Epithelial cell of umbilical artery (primary cell): ENCODE measurements around the gene CEP95. TPM values are rescaled to one million over a fixed set of nuclear protein-coding genes. Genes with fewer than 3 reads are reported as not detected.

Experiments used
- total RNA-seq: library from RNA; depleted of rRNA; stranded (reverse); fragments of >200 nt; gene quantifications from 2 replicates; pipeline ENCODE4 v1.2.3, GENCODE V29; 2014

CEP95 gene, protein sequence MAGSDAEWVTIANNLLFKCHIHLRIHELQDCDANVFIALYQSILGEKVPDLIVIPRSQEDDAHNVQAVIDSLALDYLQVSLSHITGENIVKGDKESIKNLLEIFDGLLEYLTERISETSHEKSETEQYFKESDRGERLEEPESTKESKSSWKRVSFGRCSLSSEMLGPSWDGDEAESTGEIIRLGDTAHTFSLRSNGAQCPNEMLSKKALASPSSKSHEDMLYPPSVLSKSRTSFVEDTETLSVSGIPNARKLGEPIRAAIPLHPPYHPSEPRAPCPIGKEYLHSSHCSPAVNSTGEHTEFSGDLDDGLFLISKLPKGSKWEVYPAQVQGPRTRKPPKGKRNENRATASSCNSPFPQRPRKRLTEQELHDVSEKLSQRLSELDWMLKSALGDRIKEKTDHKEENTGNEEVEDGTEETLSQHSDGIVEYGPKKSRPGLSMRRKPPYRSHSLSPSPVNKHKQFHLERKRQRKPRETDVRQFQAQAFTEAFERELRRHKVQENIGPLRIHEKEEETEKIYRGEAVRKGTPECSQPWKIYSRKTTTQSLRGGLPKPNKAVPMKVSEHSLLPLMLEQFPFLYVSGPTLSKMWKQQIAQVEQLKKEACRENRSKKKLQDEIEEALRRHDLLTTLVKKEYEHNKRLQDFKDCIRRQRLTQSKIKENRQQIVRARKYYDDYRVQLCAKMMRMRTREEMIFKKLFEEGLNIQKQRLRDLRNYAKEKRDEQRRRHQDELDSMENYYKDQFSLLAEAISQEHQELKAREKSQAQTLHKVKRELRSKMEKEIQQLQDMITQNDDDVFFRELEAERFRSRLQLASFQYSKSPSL
- total RNA-seq = 16.6 and 19.5 TPM in 2 replicates

DNA sequence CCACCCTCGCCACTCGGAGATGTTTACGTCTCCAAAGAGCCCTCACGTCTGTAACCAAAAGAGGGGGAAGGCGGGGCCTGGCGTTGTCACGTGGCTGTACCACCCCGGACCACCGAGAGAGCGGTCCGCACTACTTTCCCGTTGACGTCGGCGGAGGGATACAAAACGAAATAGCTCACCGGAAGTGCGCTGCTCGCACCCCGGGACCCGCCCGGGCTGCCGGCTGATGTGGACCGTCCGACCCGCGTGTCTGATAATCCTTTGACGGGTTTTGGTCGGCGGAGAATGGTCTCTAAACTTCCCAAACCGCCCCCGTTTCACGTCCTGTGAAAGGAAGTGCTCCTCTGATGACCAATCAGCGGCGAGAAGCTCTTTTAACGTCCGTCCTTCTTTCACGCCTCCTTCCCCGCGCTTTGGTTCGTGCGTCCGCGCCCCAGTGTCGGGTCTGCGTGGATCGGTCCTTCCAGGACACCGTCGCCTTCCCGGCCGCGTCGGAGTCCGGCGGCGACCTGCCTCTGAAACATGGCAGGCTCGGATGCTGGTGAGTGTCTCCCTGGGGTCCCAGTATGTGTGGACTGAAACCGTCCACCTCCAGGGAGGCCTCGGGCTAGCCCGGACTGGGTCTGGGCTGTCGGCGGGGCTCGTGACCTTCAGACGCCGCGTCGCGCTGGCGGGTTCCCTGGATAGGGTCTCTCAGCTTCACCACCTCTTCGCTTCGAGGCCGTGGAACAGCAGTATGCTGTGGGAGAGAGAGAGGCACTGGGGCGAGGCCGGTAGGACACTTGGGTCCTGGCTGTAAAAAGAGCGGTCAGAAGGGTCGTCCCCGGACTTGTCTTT lies at the start of gene CEP95:
TSS of gene CEP95 (plus strand) at position 402 of the 837 bp plus-strand sequence. CDS start at position 523, 121 bp downstream.

DNA sequence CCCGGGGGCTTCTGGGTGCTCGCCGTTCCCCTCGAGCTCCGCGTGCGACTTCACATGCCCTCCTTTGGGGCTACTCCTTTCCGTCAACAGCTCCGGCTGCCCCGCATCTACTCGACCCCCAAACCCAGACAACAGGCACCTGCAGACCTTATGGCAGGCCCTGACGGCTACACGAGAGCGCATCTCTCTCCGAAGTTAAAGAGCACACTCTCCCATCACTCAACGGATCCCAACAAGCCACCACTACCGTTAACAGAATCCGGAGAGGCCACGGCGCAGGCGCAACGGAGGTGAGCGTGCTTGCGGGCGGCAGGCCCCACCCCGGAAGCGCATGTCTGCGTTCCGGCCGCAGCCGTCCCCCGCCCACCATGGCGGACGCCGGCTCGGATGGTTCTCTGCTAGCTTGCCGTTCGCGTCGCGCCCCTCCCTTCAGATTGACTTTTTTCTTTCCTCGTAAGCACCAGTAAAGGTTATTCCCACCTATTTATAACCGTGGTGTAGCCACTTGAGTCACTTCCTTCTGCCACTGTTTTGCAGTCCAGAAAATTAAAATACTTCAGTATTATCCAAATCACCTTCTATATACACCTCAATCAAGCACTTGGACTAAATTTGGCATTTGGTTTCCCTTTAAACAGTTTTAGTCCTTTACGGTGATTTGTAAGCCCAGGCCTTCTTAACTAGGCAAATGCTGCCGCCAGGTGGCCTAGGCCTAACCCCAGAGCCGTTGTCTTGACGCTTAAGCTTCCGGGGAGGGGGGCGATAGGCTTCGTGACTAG lies 9.8 kb upstream of the CEP95 start, which contains the start of gene POLG2:
TSS of gene POLG2 (minus strand) at position 269 of the 779 bp plus-strand sequence. CDS start at position 183, 86 bp downstream.

DNA sequence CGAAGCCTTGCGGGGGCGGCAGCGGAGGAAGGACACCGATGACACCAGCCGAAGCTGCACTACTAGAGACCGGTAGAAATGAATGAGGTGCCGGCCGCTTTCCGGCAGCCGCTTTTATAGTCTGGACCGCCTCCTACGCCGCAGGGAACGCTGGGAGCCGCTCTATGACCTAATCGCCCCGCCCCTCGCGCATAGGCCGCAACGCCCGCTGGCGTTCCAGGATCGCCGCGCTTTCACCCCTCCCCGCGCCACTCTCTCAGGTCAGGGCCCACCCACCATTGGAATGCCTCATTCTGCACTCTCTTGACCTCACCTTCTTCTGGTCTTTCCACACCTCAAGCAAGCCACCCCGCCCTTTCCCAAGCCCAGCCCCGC lies 589 bp upstream of the CEP95 start, which contains the start of gene DDX5:
TSS of gene DDX5 (minus strand) at position 89 of the 375 bp plus-strand sequence. CDS start 170 bp downstream, outside the sequence.

Other genes starting within 250 kb of the CEP95 start
- 12.7 and 24.5 TPM in 2 replicates for gene TEX2, start 243.7 kb upstream of the CEP95 start, total RNA-seq
- 443 and 522 TPM in 2 replicates for gene PECAM1, start 116.1 kb upstream of the CEP95 start, total RNA-seq
- gene MILR1, start 57.9 kb upstream of the CEP95 start, total RNA-seq = 2.9 and 8.1 TPM in 2 replicates
- 7.8 and 17.8 TPM in 2 replicates for gene POLG2, start 9.9 kb upstream of the CEP95 start, total RNA-seq
- gene DDX5, start 688 bp upstream of the CEP95 start, total RNA-seq = 396 and 537 TPM in 2 replicates
- 204 and 322 TPM in 2 replicates for gene SMURF2, start 155.3 kb downstream of the CEP95 start, total RNA-seq